ENCODE data around the gene SCAPER.
A peak's percentile ranks its signal among the peaks of the same experiment; 100 is the strongest.

SCAPER gene

GRCh38 chr15:76905013-76905839 lies at the start of gene SCAPER:
Gene SCAPER, minus strand, starts transcription at chr15:76905340. Its CDS starts 21,523 bp downstream, at chr15:76883817.
- DNase-seq, result peak; percentile 63

GRCh38 chr15:76954744-76955143 lies 49.6 kb upstream of the SCAPER start:
- no peak for DNase-seq

GRCh38 chr15:76953913-76954312 lies 48.8 kb upstream of the SCAPER start:
- DNase-seq, result no peak

GRCh38 chr15:76951220-76951619 lies 46.1 kb upstream of the SCAPER start:
- no peak for DNase-seq

GRCh38 chr15:76947454-76947853 lies 42.3 kb upstream of the SCAPER start:
- no peak for DNase-seq

GRCh38 chr15:76945494-76946093 lies 40.5 kb upstream of the SCAPER start:
- DNase-seq, result no peak

GRCh38 chr15:76942331-76942730 lies 37.2 kb upstream of the SCAPER start:
- DNase-seq, result no peak

- DNase-seq, result no peak
These were observed 36.5 kb upstream of the SCAPER start for GRCh38 chr15:76941636-76942035.

- no peak for DNase-seq
These were observed 34.6 kb upstream of the SCAPER start for GRCh38 chr15:76939715-76940114.

- DNase-seq, result no peak
These were observed 33.6 kb upstream of the SCAPER start for GRCh38 chr15:76938752-76939151.

GRCh38 chr15:76936671-76937070 lies 31.5 kb upstream of the SCAPER start:
- no peak for DNase-seq

- no peak for DNase-seq
These were observed 30.5 kb upstream of the SCAPER start for GRCh38 chr15:76935620-76936019.

GRCh38 chr15:76932135-76932966 lies 27.2 kb upstream of the SCAPER start:
- no peak for DNase-seq

- peak; percentile 52 for DNase-seq
These were observed 26.4 kb upstream of the SCAPER start, which contains the start of gene RCN2 for GRCh38 chr15:76931397-76932134. Gene RCN2, plus strand, starts transcription at chr15:76931749. Its CDS starts 93 bp downstream, at chr15:76931842.

- DNase-seq, result no peak
These were observed 25.8 kb upstream of the SCAPER start for GRCh38 chr15:76930831-76931396.

- no peak for DNase-seq
These were observed 24.0 kb upstream of the SCAPER start for GRCh38 chr15:76929011-76929760.

GRCh38 chr15:76928201-76928600 lies 23.1 kb upstream of the SCAPER start:
- no peak for DNase-seq

- no peak for DNase-seq
These were observed 11.2 kb upstream of the SCAPER start for GRCh38 chr15:76916369-76916768.

GRCh38 chr15:76913737-76914136 lies 8.6 kb upstream of the SCAPER start:
- no peak for DNase-seq

GRCh38 chr15:76912430-76912829 lies 7.3 kb upstream of the SCAPER start:
- DNase-seq, result no peak

GRCh38 chr15:76905855-76906254 lies 715 bp upstream of the SCAPER start:
- DNase-seq, result no peak
